HG02943 (cell line): Measurements from ENCODE around the gene HINT2.

Experiments used
- ATAC-seq: cut with Tn5 transposase; IDR thresholded peaks from one replicate; pipeline ENCODE4 v1.9.1; 2021; ENCODE audit warnings: mild to moderate bottlenecking, low read depth, moderate library complexity; ENCODE audit not compliant: unreplicated experiment

HINT2 gene

DNA sequence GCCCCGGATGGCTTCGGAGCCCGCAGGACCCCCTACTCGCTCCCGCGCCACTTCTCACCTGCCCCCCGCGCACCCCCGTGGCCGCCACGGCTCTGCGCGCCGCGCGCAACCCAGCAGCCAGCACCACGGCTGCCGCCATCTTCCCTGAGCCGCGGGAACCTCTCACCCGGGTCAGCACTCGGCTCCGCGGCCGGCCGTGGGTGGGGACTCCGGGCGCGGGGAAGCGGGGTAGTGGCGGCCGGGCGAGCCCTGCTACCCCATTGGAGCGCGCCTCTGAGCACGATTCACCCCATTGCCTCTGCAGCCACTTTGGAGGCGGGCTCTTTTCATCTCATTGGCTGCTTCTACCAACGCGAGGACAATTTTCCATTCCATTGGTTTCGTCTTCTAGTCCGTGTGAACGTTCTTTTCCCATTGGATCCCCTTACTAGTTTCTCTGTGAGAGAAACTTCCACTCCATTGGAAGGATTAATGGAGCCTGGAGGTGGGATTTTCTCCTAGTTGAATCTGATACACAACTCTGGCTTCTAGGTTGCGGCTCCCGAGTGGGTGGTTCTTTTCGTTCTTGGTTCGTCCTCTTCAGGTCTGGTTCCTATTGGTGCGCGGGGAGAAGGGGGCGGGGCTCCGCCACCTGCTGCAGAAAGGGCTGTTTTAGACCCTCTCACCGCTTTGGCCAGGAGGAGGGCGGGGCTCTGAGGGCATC lies at the start of gene HINT2:
TSS of gene HINT2 (minus strand) at position 202 of the 703 bp plus-strand sequence. CDS start at position 139, 63 bp downstream.
- ATAC-seq: peak; percentile 67

DNA sequence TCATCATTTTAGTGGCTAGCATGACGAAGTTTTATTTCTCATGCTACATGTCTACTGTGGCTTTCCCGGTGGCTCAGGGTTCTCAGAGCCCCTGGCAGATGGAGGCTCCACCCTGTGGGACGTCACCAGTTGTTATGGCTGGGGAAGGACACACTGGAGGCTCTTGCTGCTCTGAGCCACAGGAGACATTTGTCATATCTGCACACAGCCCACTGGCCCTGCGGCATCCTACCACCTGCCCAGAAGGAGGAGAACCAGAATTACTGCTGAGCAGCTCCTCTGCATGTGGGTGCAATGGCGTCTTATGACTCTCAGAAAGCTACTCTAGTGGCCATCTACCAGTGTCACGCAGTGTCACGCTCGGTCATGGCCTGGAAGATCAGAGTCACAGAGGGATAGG lies 48.7 kb upstream of the HINT2 start:
- no peak for ATAC-seq

DNA sequence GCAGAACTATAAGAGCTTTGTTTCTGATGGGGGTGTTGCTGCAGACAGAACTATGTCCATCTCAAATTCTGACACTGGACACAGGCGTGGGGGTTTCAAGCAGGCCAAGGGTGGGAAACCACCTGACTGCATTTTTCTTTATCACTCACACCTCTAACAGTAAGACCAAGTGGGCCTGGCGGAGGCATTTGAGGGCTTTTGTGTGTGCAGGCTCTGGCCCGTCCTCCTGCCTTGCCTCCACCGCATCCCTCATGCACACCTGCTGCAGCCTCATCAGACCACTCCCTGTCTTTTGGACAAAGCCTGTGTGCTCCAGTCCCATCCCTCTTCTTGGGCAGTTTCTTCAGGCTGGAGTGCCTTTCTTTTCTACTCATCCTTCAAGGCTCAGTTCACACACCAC lies 47.5 kb upstream of the HINT2 start:
- no peak for ATAC-seq

DNA sequence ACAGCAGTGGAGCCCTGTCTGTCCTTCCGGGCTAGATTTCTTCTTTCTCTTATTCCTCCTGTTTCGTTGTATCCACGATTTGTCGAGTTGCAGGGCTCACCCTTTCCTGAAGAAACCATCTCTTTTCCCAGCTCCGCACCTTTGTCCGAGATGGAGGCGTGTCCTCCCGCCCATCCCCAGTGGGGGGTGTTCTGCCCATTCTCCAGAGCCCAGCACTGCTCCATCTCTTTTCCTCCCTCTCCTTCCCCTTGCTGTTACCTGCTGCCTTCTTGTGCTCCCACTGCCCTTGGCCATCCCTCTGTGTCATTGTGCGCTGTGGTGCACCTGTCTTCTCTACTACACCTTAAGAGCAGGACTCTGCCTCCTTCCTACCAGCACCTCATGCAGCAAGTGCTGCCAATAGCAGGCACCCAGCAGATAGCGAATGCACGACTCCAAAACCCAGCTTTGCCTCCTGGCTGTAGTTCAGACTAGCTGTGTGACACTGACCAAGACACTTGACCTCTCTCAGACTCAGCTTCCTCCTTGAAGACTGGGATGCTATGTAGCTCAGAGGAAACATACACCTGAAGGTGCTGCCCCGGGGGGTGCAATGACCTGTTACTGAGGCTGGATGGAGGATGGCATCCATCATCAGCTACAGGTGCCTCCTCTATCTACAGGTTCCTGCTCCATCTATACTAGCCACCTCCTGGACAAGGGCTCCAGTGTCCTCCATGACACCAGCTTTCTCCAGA lies 46.5 kb upstream of the HINT2 start:
- ATAC-seq: no peak

DNA sequence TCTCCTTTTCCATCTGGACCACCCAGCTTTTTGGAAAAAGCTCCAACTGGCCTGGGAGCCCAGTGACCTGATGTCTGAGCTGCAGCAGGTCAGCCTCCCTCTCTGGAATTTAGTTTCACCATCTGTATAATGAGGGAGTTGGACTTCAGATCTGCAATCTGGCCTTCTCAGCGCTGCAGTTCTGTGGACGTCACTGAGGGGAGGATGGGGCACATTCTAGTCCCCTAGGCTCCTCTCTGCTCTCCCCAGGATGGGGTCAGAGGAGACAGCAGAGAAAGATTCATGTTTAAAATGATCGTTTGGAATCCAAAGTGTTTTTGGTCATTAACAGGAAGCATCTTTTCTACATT lies 45.1 kb upstream of the HINT2 start:
- ATAC-seq: no peak

DNA sequence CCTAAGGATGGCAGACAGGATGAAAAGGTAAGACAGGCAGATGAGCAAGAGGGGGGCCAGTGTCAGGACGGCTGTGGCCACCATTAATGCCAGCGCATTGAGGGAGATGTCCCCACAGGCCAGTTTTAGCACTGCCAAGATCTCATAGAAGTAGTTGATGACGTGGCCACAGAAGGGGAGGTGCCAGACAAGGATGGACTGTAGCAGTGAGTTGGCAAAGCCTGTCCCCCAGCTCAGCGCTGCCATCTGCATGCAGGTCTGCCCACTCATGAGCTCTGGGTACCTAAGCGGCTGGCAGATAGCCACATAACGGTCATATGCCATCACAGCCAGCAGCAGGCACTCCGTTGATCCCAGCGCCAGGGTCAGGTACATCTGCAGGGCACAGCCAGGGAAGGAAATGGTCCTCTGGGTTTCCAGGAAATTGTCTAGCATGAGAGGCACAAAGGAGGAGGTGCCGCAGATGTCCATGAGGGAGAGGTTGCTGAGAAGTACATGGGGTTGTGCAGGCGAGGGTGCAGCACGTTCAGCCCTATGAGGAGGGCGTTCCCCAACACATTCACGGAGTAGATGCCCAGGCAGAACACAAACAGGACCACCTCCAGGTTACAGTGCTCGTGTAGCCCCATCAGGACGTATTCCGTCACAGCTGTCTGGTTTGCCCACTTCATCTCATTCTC lies 44.6 kb upstream of the HINT2 start:
- no peak for ATAC-seq

DNA sequence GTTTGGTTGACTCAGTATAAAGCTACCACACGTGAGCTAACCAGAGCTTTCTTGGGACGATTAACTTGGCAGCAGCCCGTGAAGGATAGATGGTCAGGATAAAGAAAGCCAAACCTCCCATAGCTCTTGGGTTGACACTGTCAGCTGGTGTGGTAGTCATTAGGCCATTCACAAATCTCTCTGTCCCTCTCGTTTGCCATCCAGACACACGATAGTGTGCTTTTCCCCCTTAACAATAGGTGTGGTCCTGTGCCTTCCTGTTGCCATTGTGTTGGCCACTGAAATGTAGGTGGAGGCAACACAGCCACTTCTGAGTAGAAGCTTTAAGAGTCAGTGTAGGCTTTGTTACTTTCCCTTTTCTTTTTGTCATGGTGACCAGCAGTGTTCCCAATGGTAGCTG lies 43.6 kb upstream of the HINT2 start:
- no peak for ATAC-seq

DNA sequence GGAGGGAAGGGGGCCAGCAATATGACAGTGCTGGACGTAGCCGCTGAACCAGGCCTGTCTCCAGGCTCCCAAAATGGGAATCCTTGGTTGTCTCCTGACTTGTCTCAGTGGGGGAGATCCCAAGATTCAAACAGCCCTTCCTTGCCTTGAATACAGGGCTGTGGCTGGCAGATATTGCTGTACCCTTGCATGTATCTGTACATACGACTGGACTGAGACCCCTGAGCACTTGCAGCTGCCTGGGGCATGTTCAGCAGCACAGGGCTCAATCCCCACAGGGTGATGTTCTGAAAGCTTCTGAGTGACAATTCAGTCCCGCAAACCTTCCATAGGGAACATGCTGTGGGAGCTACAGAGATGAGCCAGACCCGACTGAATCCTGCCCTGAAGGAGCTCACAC lies 42.0 kb upstream of the HINT2 start:
- ATAC-seq: no peak

DNA sequence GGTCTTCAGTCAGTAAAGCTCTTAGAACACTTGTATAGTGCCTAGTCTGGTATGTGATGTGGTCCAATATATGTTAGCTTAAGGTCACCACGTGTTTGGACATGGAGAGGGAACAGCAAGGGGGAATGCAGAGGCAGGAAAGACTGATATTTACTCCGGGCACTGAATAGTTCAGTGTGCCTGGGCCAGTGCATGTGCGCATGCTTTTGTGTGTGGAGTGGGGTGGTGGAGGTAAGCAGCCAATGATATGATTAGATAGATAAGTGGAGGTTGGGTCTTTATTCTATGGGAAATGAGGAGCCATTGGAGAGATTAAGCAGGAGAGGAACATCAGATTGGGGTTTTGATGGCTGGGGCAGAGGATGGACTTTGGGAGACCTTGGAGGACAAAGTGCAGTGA lies 41.4 kb upstream of the HINT2 start:
- ATAC-seq: no peak

DNA sequence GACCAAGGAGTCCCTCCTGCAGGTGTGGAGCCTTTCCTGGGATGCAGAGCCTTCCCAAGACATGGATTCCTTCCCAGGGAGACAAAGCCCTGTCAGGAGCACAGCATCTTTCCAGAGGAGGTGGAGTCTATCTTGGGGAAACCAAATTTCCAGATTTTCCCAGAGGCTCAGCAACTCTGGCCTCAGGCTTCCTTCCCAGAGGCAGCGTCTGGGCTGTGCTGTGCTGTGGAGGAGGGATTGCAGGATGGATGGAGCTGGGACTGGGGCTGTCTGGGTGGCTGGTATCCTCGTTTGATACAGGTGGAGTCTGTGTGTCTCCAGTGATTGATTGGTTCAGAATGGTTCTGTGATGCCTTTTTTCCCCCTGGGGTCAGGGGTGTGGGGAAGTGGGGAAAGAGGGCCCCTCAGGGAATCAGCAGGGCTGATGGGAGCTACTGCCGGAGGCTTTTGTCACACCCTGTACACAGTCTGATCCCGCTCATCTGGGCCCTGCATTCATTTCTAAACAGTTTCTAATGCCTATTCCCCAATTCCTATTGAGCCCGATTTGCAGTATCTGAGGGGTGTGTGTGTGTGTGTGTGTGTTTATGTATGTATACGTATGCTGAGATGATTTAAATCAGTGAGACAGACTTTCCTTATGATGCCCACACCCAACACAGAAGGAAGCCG lies 39.4 kb upstream of the HINT2 start:
- ATAC-seq: no peak

DNA sequence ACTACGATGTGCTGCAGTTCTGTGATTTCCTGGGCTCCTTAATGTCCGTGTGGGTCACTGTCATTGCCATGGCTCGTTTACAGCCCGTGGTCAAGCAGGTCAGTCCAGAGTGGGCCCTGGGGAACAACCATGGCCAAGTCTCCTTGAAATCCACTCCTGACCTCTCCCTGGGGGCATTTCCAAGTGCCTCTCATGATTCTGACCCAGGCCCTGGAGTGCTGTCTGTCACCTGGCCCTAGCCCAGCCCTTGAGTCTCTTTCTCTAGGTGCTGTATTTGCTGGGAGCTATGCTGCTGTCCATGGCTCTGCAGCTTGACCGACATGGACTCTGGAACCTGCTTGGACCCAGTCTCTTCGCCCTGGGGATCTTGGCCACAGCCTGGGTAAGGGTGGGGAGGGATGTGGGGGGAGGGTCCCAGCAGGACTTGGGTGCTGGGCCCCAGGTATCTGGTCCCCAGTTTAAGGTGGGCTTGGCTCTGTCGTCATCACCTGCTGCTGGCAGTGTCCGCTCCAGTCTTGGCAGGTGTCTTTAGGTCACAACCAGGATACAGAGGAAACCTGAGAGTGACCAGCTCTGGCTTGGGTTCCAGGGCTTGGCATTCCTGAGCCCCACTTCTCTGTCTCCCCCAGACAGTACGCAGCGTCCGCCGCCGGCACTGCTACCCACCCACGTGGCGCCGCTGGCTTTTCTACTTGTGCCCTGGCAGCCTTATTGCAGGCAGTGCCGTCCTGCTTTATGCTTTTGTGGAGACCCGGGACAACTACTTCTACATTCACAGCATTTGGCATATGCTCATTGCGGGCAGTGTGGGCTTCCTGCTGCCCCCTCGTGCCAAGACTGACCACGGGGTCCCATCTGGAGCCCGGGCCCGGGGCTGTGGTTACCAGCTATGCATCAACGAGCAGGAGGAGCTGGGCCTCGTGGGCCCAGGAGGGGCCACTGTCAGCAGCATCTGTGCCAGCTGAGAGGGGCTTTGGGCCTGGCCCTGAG lies 38.3 kb upstream of the HINT2 start:
- ATAC-seq: no peak

DNA sequence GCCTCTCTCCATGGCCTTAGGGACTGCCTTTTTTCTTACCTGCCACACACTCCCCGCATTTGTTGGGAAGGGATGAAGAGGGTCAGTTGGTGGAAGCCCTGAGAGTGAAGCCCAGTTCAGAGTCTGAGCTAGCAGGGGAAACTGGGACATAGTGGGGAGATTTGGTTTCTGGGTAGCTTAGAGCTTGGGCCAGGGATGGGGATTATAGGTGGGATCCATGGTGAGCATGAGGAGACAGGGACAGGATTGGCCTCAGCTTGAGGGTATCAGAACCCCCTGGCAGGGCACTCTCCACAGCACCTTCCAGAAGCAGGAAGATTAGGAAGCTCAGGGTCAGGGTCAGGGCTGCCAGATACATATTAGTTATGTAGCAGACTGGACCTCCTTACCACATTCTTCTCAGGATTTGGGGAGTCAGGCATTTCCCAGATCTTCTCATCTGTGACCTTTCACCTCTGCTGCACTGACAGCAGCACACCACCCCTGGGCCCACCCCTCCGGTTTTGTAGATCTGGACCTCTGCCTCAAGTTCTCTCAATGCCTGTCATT lies 37.5 kb upstream of the HINT2 start:
- no peak for ATAC-seq

DNA sequence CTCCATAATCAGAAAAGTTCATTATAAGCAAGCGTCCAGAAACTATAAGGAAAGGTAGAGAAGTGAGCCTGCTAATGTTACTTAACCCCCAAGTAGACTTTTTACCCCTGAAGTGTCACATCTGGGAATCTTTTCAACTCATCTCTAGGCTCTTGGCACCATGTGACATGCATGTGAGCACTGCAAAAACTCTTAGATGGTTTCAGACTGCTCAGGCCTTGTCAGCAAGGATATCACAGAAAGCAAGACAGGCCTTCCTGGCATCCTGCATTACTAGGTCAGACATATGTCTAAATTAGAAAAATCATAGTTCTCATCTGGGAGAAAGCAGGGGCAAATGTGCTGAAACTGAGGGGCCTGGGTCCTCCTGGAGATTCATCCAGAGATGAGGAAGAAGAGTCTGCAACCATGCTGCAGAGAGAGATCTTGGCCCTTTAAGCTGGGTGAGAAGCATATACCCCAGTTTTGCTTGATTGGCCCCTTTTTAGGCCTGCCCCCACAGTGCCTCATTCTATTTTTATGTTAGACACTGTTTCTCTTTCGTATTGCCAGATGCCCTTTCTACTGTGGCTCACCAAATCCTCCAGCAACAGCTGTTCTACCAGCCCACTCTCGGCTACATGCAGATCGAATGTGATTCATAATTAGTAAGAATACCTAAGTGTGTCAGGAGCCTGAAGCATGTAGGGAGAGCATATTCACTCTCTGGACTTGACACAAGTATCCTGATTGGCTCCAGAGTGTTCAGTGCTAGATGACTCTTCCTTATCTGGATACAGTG lies 33.1 kb upstream of the HINT2 start:
- peak; percentile 92 for ATAC-seq

DNA sequence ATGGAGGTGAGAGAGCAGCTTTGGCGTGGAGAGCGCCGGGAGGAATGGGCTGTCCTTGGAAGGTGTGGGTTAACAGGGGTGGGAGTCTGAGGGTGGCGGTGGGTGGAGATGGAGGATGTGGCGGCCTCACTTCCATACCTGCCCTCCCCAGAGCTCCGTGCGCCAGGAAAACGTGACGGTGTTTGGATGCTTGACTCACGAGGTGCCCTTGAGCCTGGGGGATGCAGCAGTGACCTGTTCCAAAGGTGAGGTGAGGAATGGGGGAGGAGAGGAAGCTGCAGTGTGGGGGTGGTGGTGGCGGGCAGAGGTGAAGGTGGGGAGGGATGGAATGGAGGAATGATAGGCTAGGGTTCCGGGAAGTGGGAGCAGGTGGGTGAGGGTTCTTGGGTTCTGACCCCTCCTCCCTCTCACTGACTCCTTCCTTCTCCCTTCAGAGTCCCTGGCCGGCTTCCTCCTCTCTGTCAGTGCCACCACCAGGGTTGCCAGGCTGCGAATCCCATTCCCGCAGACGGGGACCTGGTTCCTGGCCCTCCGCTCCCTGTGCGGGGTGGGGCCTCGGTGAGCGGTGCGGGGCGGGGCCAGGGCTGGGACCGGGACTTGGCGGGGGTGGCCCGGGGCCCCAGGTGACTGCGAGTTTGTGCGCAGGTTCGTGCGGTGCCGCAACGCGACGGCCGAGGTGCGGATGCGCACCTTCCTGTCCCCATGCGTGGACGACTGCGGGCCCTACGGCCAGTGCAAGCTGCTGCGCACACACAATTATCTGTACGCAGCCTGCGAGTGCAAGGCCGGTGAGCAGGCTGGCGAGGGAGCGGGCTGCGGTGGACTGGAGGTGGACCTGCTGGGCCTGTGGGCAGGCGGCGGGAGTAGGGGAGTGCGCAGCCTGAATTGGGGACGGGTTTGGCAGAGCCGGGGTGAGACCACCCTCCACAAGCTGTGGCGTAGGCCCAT lies 31.3 kb upstream of the HINT2 start:
- ATAC-seq: no peak

DNA sequence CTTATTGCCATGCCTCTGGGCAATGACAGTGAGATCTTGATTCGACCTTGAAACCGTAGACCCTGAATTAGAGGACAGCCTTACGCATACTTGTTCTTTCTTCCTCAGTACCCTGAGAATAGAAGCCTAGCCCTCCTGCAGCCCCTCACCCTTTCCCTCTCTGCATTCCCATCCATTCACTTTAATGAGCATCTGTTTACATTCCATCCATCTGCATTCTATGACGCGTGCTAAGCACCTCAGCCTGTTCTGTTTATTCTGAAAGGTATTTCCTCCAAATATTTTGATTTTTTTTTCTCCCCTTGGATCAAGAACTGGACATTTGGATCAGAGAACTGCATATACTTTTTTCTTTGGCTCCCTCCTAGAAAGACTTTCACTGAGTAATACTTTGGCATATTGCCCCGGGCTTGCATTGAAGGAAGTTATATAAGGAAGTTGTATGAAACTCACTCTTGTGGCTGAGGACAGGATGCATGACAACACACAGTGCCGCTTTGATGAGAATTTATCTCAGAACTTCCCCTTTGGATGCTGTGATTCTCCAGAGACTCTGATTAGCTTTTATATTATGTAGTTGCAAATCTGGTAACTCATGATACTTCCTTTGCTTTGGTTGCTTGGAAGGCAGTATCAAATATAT lies 29.9 kb upstream of the HINT2 start:
- no peak for ATAC-seq

DNA sequence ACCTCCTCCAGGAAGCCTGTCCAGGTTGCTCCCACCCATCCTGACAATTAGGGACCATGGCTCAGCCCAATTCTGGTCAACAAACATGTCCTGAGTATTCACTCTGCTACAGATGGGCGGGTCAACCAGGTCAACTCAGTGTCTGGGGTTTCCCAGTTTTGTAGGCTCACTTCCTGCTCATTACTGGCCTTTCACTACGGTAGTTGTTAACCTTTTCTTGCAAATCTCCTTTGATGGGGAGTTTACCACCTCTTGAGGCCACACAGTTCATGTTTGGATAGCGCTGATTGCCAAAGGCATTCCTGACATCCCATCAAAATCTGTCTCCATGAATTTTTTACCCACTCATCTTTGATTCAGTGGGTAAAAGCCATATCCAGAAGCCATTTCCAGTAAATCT lies 28.0 kb upstream of the HINT2 start:
- no peak for ATAC-seq

DNA sequence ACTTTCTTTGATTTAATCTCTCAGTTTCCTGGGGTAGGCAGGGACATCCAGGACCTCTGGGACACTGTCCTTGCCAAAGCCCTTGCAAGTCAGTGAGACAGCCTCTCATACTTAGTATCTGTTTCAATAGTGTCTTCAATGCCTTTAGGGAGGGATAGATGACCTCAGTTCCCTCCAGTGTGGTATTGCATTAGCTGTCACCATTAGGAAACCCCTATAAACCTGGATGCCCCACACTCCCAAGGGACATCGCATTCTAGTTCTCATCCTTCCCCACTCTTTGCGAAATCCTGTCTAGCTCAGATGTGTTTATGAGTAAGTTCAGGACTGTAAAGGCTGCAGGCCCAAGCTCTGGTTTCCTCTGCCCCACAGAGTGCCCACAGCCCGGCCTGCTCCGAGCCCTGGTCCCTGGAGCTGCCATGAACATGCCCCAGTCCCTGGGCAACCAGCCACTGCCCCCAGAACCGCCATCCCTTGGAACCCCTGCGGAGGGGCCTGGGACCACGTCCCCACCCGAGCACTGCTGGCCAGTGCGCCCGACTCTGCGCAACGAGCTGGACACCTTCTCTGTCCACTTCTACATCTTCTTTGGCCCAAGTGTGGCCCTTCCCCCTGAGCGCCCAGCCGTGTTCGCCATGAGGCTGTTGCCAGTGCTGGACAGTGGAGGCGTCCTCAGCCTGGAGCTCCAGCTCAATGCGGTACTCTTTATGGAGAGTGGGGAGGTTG lies 27.3 kb upstream of the HINT2 start:
- no peak for ATAC-seq
